HG02588 (cell line): ENCODE results near the gene PTPRD.
"Not testable (repeated sequence)": the region's sequence is repeated elsewhere in the genome, so short reads cannot be mapped to it uniquely, and the experiment has no call there.

ENCODE experiments used
- ATAC-seq: cut with Tn5 transposase; IDR thresholded peaks from one replicate; pipeline ENCODE4 v1.9.1; 2021; ENCODE audit warnings: mild to moderate bottlenecking, moderate library complexity; ENCODE audit not compliant: unreplicated experiment

PTPRD gene

DNA sequence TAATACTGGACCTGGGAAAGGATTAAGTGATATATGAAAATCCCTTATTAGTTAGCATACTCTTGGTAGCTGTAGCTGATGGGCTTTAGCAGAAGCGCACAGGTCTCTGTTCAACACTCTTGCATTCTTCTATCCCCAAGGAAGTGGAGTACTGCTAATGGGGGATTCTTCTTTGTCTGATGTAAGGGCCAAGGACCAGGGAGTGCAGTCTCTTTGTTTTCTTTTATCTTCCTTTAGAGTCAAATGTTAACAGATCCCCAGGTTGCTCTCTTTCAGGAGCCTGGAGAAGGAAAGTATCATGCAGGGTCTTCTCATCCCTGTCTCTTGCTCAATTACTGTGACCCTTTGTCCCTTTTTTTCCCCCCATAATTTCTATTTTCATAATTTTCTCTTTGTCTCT, 1666.3 kb downstream of the PTPRD start:
- ATAC-seq: no peak

DNA sequence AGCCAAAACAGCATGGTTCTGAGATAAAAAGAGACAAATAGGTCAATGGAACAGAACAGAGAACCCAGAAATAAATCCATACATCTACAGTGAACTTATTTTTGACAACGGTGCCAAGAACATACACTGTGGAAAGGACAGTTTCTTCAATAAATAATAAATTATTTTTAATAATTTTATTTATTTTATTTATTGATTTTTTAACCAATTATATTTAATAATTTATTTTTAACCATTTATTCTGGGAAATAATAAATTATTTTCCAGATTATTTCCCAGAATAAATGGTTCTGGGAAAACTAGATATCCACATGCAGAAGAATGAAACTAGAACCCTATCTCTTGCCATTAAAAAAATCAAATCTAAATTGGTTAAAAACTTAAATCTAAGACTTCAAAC, 1669.4 kb downstream of the PTPRD start:
- ATAC-seq: no peak

DNA sequence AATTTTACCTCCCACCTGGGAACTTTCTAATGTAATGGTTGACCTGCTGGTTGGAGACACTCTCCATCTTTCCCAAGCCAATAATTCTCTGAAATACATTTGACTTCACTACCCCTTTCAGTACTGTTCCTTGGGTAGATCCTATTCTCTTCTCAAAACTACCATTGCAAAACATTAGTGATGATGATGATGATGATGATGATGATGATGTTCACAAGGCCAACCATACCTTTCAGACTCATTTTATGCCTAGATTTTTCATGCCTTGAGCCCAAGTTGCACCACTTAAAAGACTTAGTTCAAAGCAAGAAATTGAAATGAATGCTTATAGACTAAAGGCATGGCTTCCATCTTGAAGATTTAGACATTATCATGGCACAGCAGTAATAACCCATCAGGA, 1672.2 kb downstream of the PTPRD start:
- ATAC-seq: no peak

DNA sequence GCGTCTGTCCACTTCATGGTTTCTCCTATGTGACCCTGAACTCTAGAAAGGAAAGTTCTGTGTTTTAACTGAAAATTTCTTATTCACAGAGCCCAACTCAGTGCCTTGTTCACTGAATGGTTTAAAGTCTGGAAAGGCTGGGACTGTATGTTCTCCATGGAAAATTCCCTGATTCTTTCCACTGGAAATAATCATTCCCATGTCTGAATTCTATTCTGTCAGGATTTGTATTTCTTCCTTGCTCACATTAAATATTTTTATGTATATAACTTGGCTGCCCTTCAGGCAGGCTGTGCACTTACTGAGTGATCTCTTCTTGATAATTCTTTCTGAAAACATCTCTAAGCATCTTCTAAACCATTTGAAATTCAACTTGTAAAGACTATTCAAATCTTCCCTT, 1686.3 kb downstream of the PTPRD start:
- no peak for ATAC-seq

DNA sequence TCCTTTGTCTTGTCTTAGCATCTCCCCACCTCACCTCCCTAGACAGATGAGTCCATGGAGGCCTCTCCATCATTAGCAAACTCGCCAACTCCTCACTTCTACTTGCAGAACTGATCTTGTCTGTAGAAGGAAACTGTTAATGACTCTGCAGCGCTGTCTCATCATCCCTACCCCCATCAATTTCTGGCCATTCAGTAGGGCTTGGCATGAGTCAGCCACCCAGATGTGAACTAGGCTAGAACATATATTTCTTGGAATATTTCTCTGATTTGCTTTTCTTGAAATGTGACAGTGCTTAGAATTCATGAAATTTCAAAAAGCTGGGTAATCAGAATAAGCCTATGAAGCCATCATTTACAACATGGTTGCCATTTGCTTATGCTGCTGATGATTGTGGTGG, 1688.2 kb downstream of the PTPRD start:
- ATAC-seq: no peak

DNA sequence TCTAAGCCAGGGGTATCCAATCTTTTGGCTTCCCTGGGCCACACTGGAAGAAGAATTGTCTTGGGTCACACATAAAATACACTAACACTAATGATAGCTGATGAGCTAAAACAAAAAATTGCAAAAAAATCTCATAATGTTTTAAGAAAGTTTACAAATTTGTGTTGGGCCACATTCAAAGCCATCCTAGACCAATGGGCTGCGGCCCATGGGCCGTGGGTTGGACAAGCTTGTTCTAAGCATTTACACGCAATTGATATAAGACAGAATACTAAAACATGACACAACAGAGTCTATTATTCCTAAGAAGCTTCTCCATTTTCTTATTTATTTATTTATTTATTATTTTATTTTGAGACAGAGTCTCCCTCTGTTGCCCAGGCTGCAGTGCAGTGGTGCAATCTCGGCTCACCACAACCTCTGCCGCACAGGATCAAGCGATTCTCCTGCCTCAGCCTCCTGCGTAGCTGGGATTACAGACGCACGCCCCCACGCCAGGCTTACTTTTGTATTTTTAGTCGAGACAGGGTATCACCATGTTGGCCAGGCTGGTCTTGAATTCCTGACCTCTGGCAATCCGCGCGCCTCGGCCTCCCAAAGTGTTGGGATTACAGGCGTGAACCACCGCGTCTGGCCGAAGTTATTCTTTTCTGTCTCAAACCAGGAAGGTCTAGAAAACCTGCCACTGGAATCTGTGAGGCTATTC, 1692.2 kb downstream of the PTPRD start:
- not testable (repeated sequence) for ATAC-seq

DNA sequence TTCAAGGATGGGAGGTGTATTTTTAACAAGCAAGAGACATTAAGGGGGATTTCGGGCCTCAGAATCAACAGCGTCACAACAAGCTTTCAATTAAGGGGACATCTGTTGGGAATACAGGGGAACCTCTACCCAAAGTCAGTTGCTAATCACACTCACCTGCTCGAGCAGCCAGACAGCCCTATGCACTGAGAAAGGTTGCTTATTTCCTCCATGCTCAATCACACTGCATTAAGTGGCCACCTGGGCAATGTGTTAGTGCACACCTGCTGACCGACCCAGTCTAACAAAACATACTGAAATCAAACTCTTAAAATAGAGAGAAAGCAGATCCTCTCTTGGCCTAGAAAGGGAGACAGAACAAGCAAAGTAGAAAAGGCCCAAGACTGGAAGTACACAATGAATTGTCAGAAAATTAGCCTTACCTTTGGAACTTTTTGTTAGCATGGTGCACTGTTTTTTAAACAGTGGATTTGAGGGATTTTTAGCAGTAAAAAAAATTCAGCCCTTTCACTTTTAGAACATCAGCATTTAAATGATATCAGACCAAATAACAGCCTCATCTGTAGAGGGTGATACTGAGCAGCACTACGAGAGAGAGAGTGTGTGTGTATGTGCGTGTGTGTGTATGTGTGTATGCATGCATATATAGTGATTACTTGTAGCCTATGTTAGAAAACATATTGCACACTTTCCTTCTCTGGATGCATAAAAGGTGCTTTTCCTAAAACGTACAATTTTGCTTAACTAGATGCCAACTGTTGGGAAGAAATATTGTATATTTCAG, 1694.7 kb downstream of the PTPRD start:
- ATAC-seq: no peak

DNA sequence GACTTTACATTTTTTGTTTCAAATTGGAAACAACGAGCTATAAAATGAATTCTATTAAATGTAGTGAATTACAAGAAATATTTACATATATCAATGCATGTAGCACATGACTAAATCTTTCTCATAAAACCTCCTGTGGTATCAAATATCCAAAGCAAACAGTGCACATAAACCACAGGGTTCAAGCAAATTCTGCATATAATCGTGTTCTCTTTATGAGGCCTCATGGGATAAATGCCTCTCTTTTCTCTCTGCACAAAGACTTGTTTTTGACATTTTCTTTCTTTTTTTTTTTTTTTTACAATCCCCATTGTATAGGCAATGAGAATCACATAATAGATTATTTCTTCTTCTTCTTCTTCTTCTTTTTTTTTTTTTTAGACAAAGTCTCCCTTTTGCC, 1696.0 kb downstream of the PTPRD start:
- no peak for ATAC-seq

DNA sequence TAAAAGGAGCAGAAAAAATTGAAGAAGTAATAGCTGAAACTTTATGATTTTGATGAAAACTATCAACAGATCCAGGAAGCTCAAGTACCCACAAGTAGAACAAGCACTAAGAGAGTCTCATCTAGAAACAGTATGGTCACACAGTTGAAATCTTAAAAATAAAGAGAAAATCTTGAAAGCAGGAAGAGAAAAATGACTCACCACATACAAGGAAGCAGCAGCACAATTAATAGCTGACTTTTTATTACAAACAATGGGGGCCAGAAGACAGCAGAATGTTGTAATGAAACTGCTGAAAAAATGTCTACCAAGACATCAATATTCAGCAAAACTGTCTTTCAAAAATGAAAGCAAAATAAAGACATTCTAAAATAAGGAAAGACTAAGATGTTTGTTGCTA, 1704.9 kb downstream of the PTPRD start:
- no peak for ATAC-seq

DNA sequence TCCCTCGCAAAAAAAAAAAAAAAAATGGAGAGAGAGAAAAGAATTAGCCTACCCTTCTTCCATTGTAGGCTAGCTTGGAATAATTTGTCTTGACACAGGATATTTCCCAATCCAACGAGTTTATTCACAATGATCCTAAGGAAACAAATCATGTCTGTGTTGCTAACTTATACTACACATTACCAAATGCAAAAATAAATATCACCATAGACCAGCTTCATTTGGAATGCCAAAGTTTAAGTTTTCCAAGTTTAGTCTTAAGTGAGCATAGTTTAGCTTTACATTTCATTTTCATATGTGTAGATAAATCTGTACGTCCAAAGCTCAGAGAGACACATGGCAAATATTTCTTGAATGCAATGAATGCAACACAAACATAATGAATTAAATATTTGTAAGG, 1707.1 kb downstream of the PTPRD start:
- no peak for ATAC-seq

DNA sequence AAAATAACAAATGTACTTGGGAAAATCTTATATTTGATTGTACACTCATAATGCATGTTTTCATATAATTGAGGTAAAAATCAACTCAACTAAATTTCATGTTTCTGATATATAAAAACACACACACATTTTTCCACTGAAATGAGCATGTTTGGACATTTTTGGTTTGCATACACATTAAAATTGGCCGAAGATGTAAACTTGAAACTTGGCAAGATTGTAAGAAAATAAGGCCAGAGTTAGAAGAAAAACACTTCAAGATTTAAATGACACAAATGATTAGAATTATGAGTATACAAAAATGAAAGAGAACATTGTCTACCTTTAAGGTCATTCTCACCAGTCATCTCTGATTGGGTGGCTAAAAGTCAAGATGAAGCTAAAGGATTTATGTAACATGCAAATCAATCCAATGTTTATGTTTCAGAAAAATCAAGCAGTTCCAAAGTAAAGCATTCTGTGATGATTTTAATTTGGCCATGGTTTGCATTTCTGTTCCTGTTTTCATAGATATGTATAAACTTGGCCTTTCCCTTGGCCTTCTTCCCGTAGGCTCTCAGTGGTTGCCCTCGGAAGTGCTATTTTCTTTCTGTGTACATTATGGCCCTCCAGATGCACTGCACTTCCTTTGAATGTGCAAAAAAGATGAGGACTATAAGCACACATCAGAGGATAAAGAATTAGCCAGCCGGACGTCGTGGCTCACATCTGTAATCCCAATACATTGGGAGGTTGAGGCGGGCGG, 1707.9 kb downstream of the PTPRD start:
- ATAC-seq: no peak

DNA sequence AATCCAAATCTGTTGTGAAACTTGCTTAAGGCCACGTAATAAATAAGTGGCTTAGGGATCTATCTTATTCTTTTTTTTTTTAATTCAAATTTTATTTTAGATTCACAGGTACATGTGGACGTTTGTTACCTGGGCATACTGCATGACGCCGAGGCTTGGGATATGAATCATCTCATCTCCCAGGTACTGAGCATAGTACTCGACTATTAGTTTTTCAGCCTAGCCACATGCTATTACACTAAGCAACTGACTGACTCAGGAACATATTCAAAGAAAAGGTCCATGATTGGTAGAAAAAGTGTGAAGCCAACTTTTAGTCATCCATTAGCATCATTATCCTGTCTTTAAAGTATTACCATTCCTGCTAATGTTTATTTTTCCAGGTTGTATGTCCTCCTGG, 1709.7 kb downstream of the PTPRD start:
- ATAC-seq: no peak

DNA sequence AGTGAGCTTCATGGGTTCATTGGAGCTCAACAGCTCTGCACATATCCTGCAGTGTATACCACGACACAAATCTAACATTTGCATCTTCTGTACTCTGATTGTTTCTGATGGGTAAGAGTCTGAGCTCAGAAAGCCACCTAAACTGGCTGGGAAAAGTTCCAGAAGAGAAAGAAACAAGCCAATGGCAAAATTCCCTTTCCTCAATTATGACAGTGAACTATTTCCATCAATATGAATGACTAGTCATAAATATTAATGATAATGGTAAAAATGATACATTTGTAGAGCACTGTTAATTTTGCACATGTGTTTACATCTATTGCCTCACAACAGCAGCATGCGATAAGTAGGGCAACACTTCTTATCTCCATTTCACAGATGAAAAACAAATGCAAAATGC, 1711.7 kb downstream of the PTPRD start:
- no peak for ATAC-seq

DNA sequence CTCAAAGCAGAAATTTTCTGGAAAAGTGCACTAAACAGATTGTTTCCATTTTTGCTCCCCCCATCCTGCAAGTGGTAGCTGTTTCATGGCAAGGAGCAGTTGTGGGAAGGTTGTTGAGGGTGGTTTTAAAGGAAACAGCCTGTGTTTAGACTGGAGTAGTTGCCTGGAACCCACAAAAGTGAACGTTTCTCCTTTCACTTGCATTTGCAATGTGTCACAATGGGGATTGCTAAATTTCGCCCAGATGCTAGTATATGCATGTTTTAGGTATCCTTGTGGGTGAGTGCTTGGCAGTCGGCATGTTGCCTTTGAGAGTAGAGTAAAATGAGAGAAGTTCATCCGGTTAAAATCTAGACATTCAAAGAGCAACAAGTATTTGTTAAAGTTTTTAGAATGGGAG, 1713.3 kb downstream of the PTPRD start:
- no peak for ATAC-seq

DNA sequence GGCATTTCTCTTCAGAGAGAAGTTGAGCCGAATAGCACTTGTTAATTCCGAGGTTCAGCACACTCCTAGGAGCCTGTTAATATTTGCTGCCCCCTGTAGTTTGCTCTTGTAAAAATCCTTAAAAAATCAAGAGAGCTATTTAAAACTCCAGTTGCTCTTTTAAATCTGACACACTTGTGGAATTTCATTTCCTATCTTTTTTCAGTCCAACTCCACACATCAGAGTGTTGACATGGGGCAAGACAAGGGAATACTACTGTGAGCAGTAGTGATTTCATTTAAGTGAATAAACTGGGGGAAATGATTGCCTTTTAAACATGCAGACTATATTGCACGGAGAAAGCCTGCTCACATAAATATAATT, 1717.0 kb downstream of the PTPRD start:
- no peak for ATAC-seq

DNA sequence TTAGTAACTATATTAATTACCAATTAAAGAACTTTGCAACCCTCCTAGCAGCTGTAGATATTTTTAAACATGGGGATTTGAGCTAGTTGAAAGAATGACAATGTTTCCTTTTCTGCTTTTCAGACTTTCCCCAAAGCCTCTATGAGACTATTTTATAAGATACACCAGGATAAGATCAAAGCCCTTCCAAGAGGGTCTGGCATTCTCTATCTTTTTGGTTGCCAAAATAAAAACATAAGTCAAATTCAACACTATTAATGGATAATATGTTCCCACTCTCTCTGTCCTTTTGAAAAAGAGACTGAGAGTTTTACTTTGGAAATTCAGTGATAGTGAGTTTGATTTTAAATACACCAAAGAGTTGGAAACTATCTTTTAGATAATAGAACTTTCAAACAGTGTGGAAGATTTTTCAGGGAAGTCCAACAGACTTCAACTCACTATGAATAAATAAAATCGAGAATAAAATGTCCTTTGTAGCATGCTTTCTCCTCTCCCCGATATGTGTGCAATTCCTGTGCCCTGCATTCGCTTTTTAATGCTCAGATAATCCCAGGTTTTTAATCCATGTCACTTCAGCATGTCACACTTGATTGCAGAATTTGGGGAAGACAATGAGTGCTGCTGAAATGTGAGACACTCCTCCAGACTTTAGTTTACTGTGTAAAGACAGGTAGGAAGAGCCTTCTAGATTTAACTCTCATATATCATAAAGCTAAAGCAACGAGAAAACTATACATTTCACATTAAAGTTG, 1717.5 kb downstream of the PTPRD start:
- ATAC-seq: no peak

DNA sequence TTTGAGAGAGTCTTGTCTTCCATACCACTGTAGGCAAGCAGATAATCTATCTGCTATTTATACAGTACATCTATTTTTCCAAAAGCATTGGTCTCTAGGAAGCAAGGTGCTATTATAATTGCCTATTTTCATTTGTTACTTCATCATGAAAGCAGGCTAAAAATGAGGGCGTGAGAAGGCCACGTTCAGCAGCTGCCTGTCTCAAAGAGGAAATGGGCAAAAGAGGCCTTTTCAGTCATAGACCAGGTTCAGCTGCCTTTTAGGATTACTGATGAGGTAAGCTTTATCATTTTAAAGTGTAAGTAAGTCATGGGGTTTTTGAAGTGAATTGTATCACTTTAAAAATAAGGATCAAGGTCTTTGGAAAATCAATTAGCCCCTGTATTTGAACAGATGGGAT, 1722.1 kb downstream of the PTPRD start:
- ATAC-seq: no peak

DNA sequence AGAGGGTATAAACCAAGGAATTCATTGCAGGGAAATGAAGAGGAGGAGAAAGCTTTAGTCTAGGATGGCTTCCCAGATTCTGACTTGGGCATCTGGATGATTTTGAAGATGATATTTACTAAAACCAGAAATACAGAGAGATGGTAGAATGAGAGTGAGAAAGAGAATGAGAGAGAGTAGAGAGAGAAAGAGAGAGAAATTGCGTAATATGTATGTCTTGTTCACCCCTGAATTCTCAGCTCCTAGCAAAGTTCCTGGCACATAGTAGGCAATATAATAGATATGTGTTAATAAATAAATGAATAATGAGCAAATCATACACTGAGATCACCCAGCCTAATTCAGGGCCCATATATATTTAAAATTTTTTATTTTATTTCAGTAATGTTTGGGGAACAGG, 1723.7 kb downstream of the PTPRD start:
- ATAC-seq: no peak

DNA sequence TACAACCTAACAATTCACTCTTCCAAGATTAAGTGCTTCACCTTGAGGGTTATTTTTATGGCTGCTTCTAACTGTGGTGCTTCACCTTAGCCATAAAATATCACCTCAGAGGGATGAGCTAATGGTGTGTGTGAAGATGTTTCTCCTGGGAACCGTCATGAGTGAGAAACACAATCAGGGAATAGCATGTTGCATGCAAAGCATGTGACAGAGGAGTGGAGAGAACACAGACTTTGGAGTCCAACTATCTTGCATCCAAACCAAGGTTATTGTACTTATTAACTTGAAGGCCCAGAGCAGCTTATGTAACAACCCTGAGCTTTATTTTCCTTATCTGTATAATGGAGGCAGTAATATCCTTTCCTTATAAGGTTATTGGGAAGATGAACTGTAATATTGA, 1724.2 kb downstream of the PTPRD start:
- no peak for ATAC-seq

DNA sequence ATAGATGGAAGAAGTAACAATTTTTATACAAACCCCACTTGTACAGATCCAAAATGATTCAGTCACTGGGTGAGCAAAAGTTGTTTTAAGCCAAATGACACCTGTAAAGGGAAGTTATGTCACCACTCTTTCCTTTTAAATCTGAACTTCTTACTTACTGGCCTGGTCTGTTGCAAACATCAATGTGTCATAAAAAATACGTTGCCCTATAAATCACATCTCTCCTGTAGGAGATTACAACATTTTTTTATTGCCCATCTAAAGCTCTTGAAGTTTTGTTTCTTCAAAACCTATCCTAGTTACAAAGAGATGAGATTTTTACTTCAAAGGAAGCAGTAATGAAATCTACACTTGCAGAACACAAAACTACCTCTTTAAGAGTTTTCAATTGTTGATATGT, 1725.4 kb downstream of the PTPRD start:
- no peak for ATAC-seq

DNA sequence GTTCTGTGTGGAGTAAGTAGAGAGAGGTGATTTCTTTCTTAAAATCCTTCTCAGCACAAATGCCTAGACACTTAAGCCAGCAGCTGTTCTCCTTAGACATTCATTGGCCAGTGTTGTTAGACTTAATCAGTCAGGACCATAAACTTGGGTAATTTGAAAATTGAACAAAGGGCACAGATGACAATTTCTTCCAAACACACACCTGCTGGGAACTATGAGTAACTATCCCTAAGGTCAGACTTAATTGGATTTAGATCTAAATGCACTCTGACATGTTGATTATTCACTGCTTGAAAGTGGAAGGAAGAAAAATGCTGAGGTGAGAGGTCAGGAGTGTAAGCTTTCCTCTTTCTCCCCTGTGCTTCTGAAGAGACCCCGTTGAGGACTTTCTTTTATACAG, 1729.5 kb downstream of the PTPRD start:
- ATAC-seq: no peak
